ENCODE results near the gene U2SURP.

Gene U2SURP

DNA sequence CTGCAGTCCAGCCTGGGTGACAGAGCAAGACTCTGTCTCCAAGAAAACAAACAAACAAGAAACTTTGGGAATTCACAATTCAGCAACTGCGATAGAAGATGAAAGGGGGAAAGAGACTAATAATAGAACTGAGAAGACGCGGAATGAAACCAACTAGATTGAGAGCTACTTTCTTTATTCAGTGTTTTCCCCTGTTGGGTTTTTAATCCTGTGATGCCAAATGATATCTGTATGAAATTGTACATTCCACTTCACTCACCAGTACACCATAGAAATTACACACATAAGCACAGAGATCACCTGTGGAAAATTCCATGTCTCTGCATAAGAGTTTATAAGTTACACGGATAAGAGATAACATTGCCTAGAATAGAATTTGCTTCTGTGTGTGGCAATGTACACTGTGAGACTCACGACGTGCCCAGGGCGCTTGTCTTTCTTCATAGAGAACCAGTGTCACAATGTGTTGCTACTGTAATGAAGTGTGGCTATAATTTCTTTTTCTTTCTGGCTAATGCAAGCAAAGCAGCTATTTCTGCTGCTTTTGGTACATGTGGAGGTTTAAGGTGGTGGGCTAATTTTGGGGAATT is 100.5 kb downstream of the U2SURP start:
- no peak for DNase-seq (ENCODE audit: low spot score)

DNA sequence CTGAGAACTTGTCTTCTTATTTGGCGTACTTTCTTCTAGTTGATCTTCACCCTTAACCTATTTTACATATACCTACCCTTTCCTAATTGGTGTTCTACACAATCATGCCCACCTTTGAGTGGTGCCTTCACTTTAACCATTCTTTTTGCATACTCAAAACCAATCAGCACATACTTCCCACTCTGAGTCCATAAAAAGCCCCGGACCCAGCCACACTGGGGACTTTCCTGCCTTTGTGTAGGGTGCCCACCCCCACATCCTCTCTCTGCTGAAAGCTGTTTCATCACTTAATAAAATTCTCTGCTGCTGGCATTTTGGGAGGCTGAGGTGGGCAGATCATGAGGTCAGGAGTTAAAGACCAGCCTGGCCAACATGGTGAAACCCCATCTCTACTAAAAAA is 102.3 kb downstream of the U2SURP start:
- DNase-seq (ENCODE audit: low spot score) = no peak

DNA sequence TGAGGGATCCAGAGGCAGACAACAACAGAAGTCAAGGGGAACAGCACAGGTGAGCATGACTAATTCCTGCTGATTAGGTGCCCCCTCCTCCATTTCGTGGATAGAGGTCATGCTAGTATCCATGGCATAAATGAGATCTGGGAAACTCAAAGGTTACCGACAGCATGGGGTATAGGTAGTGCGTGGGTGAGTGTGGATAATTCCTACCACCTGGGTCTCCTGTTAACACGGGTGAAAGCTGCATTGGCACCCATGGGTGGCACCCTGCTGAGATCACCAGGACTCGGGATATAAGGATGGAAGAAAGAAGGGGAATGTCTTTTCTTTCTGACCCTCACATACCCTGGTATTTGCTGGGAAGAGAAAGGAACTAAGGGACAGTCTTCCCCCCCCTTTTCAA is 103.8 kb downstream of the U2SURP start:
- no peak for DNase-seq (ENCODE audit: low spot score)

DNA sequence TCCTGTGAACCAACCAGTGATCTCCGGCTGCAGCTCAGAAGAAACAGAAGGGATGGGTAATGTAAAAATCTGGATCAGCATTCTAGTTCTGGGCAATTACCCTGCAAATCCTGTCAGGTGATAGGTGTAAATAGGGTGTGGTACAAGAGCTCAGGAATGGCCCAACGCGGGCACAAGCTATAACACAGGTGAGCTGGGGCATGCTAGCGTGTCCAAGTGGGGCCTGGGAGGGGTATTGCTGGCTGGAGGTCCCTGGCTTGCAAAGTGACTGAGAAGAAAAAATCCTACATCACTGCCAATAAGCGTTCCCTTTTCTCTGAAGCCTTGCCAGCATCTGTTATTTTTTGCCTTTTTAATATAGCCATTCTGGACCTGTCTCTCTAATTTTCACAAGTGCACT is 108.5 kb downstream of the U2SURP start:
- no peak for DNase-seq (ENCODE audit: low spot score)
